AG04450 (cell line): ENCODE measurements around the gene SCUBE1. TPM values are rescaled to one million over a fixed set of nuclear protein-coding genes. Genes with fewer than 3 reads are reported as not detected.

Experiments used
- CTCF ChIA-PET: fragments of 300-600, 350-600 bp; formaldehyde crosslinking; extraction: SDS; loops from one replicate; lab custom pipeline; 2022; ENCODE audit warnings: antibody characterized with exemption, inconsistent platforms; lab: Charles Lee
- POLR2A ChIA-PET: fragments of 350-600 bp; formaldehyde crosslinking; extraction: SDS; loops from one replicate; lab custom pipeline; 2021; ENCODE audit warnings: antibody characterized with exemption, inconsistent platforms; lab: Yijun Ruan, JAX
- DNase-seq: peaks from one replicate; pipeline ENCODE4 v3.0.0-alpha.2; 2011; ENCODE audit warnings: low read depth, low spot score
- H3K27ac ChIP-seq: one replicate; pipeline ENCODE4 v1.5.1; 2012; ENCODE audit warnings: low read depth, low read length, control low read depth
- H3K27me3 ChIP-seq: one replicate; pipeline ENCODE4 v1.6.0; 2012; ENCODE audit warnings: low read length; ENCODE audit not compliant: control insufficient read depth, insufficient read depth
- H3K4me3 ChIP-seq: 2 replicates; pipeline ENCODE4 v1.5.1; 2011; ENCODE audit warnings: mild to moderate bottlenecking, low read depth, low read length, control low read depth
- H3K9me3 ChIP-seq: 2 replicates; pipeline ENCODE4 v1.5.1; 2012; ENCODE audit warnings: low read length; ENCODE audit not compliant: control insufficient read depth, insufficient read depth
- polyA plus RNA-seq: library from polyadenylated mRNA; depleted of rRNA; stranded (reverse); fragments of >200 nt; gene quantifications from 2 replicates; pipeline ENCODE4 v1.2.3, GENCODE V29; 2011
- TF ChIP-seq, protein P1 (sequence below): IDR thresholded peaks from 2 replicates; pipeline ENCODE4 v1.5.1; 2011; ENCODE audit warnings: low read depth, low read length, control low read depth, inconsistent platforms

SCUBE1 gene
- polyA plus RNA-seq, 1 experiment = not detected

DNA sequence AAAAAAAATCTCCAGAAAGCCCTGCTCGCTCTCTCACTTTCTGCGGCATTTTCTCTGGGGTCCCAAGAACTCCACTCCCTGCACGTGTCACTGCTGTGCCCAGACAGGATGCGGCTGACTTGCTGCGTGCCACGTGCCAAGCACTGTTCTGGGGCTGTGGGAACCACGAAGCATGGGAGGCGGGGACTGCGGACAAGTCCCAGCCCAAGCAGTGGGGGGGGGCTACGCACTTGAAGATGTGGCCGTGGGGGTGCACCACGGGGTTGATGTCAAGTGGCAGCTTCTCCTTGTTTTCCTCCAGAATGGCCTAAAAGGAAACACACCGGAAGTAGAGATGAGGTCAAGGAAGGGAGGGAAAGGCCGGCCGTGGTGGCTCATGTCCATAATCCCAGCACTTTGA is 167.1 kb downstream of the SCUBE1 start:
- Histone ChIP-seq H3K27me3 (no peaks in the 10 kb centered on the region), H3K27ac (no peak overlapping the region), H3K4me3 (no peak overlapping the region), H3K9me3 (no peaks in the 10 kb centered on the region; the same call in 1 of the 2 replicates)
- no peak for DNase-seq
- POLR2A ChIA-PET = no interaction called here
- CTCF ChIA-PET = interaction anchor here (0.7 to 1.3 kb wide), 2 partner anchors 9 to 12 kb away, joined by 3 to 9 read pairs; no protein-coding TSS in a partner anchor
- TF ChIP-seq, protein P1, sequence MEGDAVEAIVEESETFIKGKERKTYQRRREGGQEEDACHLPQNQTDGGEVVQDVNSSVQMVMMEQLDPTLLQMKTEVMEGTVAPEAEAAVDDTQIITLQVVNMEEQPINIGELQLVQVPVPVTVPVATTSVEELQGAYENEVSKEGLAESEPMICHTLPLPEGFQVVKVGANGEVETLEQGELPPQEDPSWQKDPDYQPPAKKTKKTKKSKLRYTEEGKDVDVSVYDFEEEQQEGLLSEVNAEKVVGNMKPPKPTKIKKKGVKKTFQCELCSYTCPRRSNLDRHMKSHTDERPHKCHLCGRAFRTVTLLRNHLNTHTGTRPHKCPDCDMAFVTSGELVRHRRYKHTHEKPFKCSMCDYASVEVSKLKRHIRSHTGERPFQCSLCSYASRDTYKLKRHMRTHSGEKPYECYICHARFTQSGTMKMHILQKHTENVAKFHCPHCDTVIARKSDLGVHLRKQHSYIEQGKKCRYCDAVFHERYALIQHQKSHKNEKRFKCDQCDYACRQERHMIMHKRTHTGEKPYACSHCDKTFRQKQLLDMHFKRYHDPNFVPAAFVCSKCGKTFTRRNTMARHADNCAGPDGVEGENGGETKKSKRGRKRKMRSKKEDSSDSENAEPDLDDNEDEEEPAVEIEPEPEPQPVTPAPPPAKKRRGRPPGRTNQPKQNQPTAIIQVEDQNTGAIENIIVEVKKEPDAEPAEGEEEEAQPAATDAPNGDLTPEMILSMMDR = no peak

DNA sequence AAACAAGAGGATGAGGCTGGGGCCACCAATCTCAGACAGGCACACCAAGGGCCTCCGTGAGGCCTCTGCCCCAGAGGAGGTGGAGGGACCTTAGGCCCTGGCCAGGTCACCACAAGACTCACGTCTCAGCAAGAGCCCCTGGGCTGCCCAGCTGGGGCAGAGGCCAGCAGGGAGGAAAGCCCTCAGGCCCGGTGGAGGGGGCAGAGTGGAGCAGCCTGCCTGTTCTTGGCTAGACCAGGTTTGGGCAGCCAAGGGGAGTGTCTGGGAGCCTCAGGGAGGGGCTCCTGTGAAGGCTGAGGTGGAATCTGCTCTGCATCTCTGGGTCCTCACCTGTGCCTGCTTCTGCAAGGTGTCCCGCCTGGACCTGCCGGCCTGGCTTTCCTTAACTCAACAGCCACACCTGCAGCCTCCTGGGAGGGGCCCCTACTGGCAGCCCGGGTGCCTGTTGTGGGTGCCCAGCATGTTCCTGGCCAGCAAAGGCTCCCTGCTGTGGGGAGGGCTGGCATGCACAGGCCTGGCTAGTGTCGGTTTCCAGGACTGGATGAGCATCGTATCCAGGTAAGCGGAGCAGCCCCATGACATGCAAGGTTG is 168.1 kb downstream of the SCUBE1 start:
- Histone ChIP-seq H3K4me3 (no peak overlapping the region), H3K27ac (no peak overlapping the region), H3K27me3 (no peaks in the 10 kb centered on the region), H3K9me3 (no peaks in the 10 kb centered on the region; the same call in 1 of the 2 replicates)
- no peak for DNase-seq
- CTCF ChIA-PET = no interaction called here
- POLR2A ChIA-PET = no interaction called here
- TF ChIP-seq, protein P1 = no peak

DNA sequence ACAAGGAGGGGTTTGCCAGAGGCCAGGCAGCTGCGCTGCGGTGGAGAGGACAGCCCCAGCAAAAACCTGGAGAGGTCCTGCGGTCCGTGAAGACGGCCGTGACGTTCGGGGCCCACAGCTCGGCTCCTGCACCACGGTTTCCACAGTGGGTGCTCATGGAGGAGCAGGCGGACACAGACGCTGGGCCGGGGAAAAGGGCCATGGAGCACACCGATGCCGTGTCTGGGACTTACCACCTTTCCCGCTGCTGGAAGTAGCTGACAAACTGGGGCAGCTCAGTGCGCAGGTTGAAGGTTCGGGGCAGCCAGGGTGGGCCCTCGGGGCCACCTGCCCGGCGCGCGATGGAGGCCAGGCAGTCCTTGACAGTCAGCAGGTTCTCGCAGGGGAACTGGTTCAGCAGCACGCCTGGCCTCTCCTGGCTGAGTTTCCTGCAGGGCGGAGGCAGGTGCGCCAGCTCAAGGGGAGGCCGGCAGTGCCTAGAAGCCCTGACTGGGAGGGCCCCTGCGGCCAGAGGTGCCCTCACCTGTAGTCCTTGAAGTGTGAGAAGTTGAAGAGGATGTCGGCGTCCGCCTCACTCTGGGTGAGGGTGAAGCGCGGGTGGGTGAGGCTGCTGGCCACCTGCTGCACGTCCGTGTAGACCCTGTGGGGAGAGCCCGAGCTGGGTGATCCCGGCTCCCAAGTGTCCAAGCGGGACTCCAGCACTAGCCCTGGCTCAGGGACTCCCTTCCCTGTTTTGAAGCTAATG is 169.0 kb downstream of the SCUBE1 start:
- H3K27ac ChIP-seq = no peak overlapping the region
- H3K4me3 ChIP-seq = no peak overlapping the region
- POLR2A ChIA-PET = no interaction called here
- no peaks in the 10 kb centered on the region for H3K27me3 ChIP-seq
- TF ChIP-seq, protein P1 = no peak
- H3K9me3 ChIP-seq = no peaks in the 10 kb centered on the region; the same call in 1 of the 2 replicates
- no peak for DNase-seq
- CTCF ChIA-PET = no interaction called here

DNA sequence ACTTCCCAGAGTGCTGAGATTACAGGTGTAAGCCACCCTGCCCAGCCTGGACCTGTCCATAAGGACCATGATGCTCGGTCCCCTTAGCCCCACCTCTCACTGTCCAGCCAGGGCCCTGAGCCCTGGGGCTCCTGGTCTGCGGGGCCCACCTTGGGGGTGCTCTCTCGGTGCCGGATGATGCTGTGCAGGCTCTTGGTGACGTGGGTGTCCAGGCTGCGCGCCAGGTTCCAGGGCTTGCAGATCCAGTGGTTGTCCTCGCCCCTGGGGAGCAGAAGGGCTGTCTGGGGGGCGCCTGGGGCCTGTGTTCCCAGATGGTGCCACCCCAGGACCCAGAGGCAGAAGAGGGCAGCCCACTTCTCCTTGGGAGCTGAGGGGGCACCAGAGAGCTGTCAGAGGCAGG is 169.6 kb downstream of the SCUBE1 start:
- DNase-seq = no peak
- H3K27me3 ChIP-seq = no peaks in the 10 kb centered on the region
- H3K4me3 ChIP-seq = no peak overlapping the region
- H3K27ac ChIP-seq = no peak overlapping the region
- no peaks in the 10 kb centered on the region; the same call in 1 of the 2 replicates for H3K9me3 ChIP-seq
- CTCF ChIA-PET = no interaction called here
- TF ChIP-seq, protein P1 = no peak
- POLR2A ChIA-PET = no interaction called here

DNA sequence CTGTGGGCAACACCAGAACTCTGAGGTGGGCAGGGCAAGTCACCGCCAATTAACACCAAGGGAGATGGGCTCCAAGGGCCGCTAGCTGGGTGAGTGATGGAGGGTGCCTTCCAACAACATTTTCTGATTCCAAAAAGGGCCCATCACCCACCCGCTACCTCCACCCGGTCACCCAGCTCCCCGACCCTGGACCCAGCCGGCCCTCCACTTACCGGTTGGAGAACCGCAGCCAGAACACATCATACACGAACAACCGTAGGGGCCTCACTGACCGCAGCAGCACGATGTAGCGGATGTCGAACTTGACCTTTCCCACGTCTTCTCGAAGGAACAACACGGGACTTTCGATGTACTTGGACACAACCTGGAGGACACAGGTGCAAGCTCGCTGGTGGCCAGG is 171.0 kb downstream of the SCUBE1 start:
- ChIA-PET POLR2A (interaction anchor here (1.5 kb wide), 1 partner anchor 8 kb away, joined by 9 read pairs; no protein-coding TSS in a partner anchor), CTCF (no interaction called here)
- H3K9me3 ChIP-seq = no peaks in the 10 kb centered on the region; the same call in 1 of the 2 replicates
- DNase-seq = no peak
- TF ChIP-seq, protein P1 = no peak
- H3K27ac ChIP-seq = no peak overlapping the region
- H3K27me3 ChIP-seq = no peaks in the 10 kb centered on the region
- H3K4me3 ChIP-seq = no peak overlapping the region
